Vagina (tissue), 2 donors: ENCODE measurements around the gene CEACAM4. TPM values are rescaled to one million over a fixed set of nuclear protein-coding genes. Genes with fewer than 3 reads are reported as not detected.
A peak's percentile ranks its signal among the peaks of the same experiment; 100 is the strongest.

Experiments
- DNase-seq, 2 donors: peaks; one replicate each; pipeline ENCODE4 v3.0.0-alpha.2; 2017; ENCODE audit errors: extremely low spot score in 2 of 2
- H3K27ac ChIP-seq: fragments of 200-600 bp; sonication (generic); one replicate; pipeline ENCODE4 v1.5.1; 2019
- H3K27me3 ChIP-seq: fragments of 200-600 bp; sonication (generic); one replicate; pipeline ENCODE4 v1.5.1; 2019
- H3K36me3 ChIP-seq, 2 donors: fragments of 200-600 bp; sonication (generic); one replicate each; pipeline ENCODE4 v1.5.1; 2017 to 2019
- H3K4me1 ChIP-seq: fragments of 200-600 bp; sonication (generic); one replicate; pipeline ENCODE4 v1.5.1; 2019
- H3K4me3 ChIP-seq, 2 donors: fragments of 200-600 bp; sonication (generic); 1 replicate in 1 of 2; 2 replicates in 1 of 2; pipeline ENCODE4 v1.5.1; 2016 to 2019
- H3K9me3 ChIP-seq: fragments of 200-600 bp; sonication (generic); one replicate; pipeline ENCODE4 v1.5.1; 2019
- POLR2A ChIP-seq, 2 donors: fragments of 450-650 bp; IDR thresholded peaks; one replicate each; pipeline ENCODE4 v1.6.1; 2017; ENCODE audit warnings: antibody characterized with exemption in 2 of 2, mild to moderate bottlenecking in 2 of 2, moderate library complexity in 2 of 2
- POLR2AphosphoS5 ChIP-seq, 2 donors: sonication (generic); formaldehyde crosslinking; IDR thresholded peaks; one replicate each; pipeline ENCODE4 v1.9.0; 2017; ENCODE audit warnings: antibody characterized with exemption in 2 of 2, mild to moderate bottlenecking in 2 of 2, low read depth in 1 of 2; ENCODE audit not compliant: insufficient read depth in 1 of 2
- intact Hi-C: fragments of 100-400 bp; cut with DNase I; formaldehyde crosslinking; loops from one replicate; pipeline ENCODE4 v1.15.1; 2023
- total RNA-seq: library from RNA; depleted of rRNA; stranded (reverse); fragments of >200 nt; gene quantifications from one replicate; pipeline ENCODE4 v1.2.3, GENCODE V29; 2016
- TF ChIP-seq, protein P1 (sequence below), 3 experiments: fragments of 450-650 bp in 2 of 3; fragments of 200-600 bp in 1 of 3; sonication (generic) in 1 of 3; IDR thresholded peaks; one replicate each; pipeline ENCODE4 v1.5.1; 2017 to 2019; ENCODE audit warnings: antibody characterized with exemption in 3 of 3, mild to moderate bottlenecking in 2 of 3, moderate library complexity in 2 of 3

CEACAM4 gene
- total RNA-seq, 1 donor from 2014 or later: not detected

DNA sequence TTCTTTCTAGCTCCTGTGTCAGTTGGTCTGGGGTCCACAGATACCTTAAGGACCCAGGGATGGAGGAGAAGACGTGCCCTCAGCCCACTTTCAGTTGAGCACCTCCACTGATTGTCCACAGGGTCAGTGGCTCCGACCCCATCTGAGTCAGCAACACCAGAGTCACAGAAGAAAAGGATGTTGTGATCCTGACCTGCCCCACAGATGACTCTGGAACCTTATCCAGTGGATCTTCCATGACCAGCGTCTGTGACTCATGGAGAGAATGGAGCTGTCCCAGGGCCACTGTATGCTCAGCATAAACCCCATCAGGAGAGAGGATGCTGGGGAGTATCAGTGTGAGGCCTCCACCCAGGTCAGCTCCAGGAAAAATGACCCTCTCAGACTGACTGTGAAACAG lies 22.0 kb downstream of the CEACAM4 start:
- intact Hi-C loops: no loop called here
- Histone ChIP-seq H3K9me3 (no peaks in the 10 kb centered on the region), H3K4me3 (no peak overlapping the region), H3K27ac (no peak overlapping the region), H3K27me3 (no peaks in the 10 kb centered on the region), H3K36me3 (no peaks in the 10 kb centered on the region), H3K4me1 (no peaks in the 10 kb centered on the region)
- TF ChIP-seq, protein P1, sequence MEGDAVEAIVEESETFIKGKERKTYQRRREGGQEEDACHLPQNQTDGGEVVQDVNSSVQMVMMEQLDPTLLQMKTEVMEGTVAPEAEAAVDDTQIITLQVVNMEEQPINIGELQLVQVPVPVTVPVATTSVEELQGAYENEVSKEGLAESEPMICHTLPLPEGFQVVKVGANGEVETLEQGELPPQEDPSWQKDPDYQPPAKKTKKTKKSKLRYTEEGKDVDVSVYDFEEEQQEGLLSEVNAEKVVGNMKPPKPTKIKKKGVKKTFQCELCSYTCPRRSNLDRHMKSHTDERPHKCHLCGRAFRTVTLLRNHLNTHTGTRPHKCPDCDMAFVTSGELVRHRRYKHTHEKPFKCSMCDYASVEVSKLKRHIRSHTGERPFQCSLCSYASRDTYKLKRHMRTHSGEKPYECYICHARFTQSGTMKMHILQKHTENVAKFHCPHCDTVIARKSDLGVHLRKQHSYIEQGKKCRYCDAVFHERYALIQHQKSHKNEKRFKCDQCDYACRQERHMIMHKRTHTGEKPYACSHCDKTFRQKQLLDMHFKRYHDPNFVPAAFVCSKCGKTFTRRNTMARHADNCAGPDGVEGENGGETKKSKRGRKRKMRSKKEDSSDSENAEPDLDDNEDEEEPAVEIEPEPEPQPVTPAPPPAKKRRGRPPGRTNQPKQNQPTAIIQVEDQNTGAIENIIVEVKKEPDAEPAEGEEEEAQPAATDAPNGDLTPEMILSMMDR (IDR thresholded peaks at IDR 0.05): no peak
- TF ChIP-seq POLR2AphosphoS5 (IDR thresholded peaks at IDR 0.05; ENCODE audit: insufficient read depth in 1 of 2, low read depth in 1 of 2): no peak
- no peak for TF ChIP-seq POLR2A (IDR thresholded peaks at IDR 0.05)
- peak in 1 of 2 donors; percentile 46 for DNase-seq

DNA sequence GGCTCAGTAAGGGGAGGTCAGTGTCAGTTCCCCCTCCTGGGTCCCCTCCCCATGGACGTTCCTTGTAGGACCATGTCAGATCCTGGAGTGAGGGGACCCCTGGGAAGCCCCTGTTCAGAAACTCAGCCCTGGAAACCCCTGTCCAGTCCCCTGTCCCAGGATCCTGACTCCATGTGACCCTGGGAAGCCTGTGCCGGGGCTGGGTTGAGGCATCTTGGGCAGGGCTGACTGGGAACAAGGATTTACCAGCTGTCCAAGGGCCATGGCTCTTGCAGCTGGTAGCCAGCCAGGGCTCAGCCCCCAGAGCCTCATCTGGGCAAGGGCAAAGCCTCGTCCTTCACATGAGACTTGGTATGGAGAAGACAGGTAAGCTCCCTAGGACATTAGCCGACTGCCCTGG lies 25.1 kb downstream of the CEACAM4 start:
- no peak overlapping the region for H3K4me3 ChIP-seq
- H3K4me1 ChIP-seq: no peaks in the 10 kb centered on the region
- H3K27ac ChIP-seq: no peak overlapping the region
- no peaks in the 10 kb centered on the region for H3K9me3 ChIP-seq
- peak in 1 of 2 donors; percentile 52 for DNase-seq
- H3K36me3 ChIP-seq: no peaks in the 10 kb centered on the region
- TF ChIP-seq POLR2A (IDR thresholded peaks at IDR 0.05) (no peak), POLR2AphosphoS5 (IDR thresholded peaks at IDR 0.05; ENCODE audit: insufficient read depth in 1 of 2, low read depth in 1 of 2) (no peak)
- TF ChIP-seq, protein P1 (IDR thresholded peaks at IDR 0.05): no peak
- intact Hi-C loops: no loop called here
- H3K27me3 ChIP-seq: no peaks in the 10 kb centered on the region

DNA sequence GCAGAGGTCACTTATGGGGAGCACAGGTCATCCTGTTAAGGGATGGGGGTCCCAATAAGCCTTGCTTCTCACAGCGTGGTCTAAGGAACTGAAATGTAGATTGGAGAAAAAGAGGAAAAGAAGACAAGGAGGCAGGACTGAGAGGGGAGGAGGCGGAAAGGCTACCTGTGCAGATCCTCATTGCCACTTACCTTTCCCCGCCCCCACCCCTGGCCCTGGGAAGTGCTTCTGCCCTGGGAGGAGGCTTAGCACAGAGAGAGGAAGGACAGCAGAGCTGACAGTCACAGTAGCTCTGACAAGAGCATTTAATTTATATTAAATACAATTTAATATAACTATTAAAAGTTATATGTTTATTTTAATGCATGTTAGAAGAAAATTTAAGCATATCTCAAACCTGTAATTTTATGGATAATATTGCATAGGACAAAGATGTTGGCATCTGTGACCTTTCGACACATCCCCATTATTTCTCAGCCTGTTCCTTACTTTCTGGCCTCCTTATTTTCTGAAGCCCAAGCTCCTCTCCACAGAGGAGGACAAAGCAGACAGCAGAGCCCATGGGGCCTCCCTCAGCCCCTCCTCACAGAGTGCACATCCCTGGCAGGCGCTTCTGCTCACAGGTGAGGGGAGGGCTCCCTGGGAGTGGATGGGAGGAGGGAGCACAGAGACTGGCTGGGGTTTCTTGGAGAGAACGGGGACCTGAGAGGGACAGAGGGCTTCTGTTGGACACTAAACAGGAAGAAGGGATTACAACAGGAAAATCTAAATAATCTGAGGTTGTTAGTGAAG lies 27.5 kb downstream of the CEACAM4 start:
- Histone ChIP-seq H3K27ac (no peak overlapping the region), H3K27me3 (no peaks in the 10 kb centered on the region)
- intact Hi-C loops: no loop called here

DNA sequence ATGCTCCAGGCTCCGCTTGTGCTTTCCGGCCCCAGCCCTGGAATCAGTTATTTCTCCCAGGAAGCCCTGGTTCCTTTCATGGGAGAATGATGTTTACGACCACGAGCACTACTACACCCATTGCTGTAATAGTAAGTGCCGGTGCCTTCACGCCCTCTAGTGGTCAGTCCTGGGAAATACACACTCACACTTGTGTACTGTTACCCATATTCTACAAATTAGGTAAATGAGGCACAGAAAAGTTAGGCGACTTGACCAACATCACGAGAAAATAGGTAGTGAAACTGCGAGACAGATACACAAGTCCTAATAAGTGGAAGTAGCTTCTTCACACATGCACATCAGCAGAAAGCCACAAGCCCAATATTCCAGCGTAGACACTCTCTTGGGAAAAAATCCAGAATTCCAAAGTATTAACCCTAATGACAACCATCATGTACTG lies 29.3 kb downstream of the CEACAM4 start:
- DNase-seq: peak; percentile 71 to 74
- no peaks in the 10 kb centered on the region for H3K9me3 ChIP-seq
- intact Hi-C loops: no loop called here
- H3K27me3 ChIP-seq: no peaks in the 10 kb centered on the region
- TF ChIP-seq POLR2A (IDR thresholded peaks at IDR 0.05): no peak
- TF ChIP-seq POLR2AphosphoS5 (IDR thresholded peaks at IDR 0.05; ENCODE audit: insufficient read depth in 1 of 2, low read depth in 1 of 2): no peak
- TF ChIP-seq, protein P1 (IDR thresholded peaks at IDR 0.05): peak; percentile 45 to 75 (median 68)
- no peaks in the 10 kb centered on the region for H3K4me1 ChIP-seq
- no peaks in the 10 kb centered on the region for H3K36me3 ChIP-seq
- H3K27ac ChIP-seq: no peak overlapping the region
- H3K4me3 ChIP-seq: no peak overlapping the region

More for the DNA sequence above, 27.5 kb downstream of the CEACAM4 start:
- peak in 1 of 2 donors; percentile 72 for DNase-seq
- Histone ChIP-seq H3K9me3 (no peaks in the 10 kb centered on the region), H3K36me3 (no peaks in the 10 kb centered on the region), H3K4me1 (no peaks in the 10 kb centered on the region), H3K4me3 (no peak overlapping the region)
- no peak for TF ChIP-seq POLR2AphosphoS5 (IDR thresholded peaks at IDR 0.05; ENCODE audit: insufficient read depth in 1 of 2, low read depth in 1 of 2)
- no peak for TF ChIP-seq POLR2A (IDR thresholded peaks at IDR 0.05)
- TF ChIP-seq, protein P1 (IDR thresholded peaks at IDR 0.05): no peak

DNA sequence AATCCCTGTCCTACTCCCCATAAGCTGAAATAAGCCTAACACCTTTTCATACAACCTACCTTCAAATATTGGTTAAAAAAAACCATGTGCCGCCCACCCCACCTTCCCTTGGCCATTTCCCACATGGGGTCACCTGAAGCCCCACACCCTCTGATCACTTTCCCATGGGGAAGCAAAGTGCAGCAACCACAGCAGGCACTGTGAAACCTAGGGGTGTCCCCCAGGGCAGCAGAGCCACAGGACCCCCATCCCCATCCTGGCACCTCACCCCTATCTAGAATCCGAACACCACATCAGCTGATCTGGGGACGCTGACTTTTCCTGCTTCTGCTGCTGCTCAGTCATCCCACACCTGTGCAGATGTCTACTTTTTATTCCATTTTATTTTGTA lies 31.0 kb downstream of the CEACAM4 start:
- H3K36me3 ChIP-seq: no peaks in the 10 kb centered on the region
- H3K27me3 ChIP-seq: no peaks in the 10 kb centered on the region
- intact Hi-C loops: no loop called here
- TF ChIP-seq POLR2AphosphoS5 (IDR thresholded peaks at IDR 0.05; ENCODE audit: insufficient read depth in 1 of 2, low read depth in 1 of 2): no peak
- no peaks in the 10 kb centered on the region for H3K9me3 ChIP-seq
- peak in 1 of 2 donors; percentile 70 for DNase-seq
- H3K4me3 ChIP-seq: no peak overlapping the region
- no peak overlapping the region for H3K27ac ChIP-seq
- H3K4me1 ChIP-seq: no peaks in the 10 kb centered on the region
